ENCODE results near the gene CCDC120. TPM values are rescaled to one million over a fixed set of nuclear protein-coding genes. Genes with fewer than 3 reads are reported as not detected.

Gene CCDC120
- total RNA-seq, 2 donors from 2014 or later = 3.0 to 4.1 TPM

DNA sequence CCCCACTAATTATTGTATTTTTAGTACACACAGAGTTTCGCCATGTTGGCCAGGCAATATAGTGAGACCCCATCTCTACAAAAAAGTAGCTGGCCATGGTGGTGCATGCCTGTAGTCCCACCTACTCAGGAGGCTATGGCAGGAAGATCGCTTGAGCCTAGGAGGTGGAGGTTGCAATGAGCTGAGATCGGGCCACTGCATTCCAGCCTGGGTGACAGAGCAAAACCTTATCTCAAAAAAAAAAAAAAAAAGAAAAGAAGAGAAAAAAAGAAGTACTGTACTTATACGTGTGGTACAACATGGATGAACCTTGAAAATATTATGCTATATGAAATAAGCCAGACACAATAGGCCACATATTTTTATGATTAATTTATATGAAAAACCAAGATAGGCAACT lies 30.8 kb downstream of the CCDC120 start:
- DNase-seq (ENCODE audit: low spot score) = no peak
- intact Hi-C loops (cut with DNase I) = no loop called here

DNA sequence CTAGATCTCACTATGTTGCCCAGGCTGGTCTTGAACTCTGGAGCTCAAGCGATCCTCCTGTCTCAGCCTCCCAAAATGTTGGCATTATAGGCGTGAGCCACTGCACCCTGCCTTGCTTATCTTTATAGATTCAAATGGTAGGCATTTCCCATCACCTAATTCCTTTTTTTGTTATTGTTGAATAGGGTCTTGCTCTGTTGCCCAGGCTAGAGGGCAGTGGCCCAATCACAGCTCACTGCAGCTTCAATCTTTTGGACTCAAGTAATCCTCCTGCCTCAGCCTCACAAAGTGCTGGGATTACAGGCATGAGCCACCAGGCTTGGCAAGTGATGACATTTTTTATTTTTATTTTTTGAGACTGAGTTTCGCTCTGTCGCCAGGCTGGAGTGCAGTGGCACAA lies 37.6 kb downstream of the CCDC120 start:
- DNase-seq (ENCODE audit: low spot score) = no peak

DNA sequence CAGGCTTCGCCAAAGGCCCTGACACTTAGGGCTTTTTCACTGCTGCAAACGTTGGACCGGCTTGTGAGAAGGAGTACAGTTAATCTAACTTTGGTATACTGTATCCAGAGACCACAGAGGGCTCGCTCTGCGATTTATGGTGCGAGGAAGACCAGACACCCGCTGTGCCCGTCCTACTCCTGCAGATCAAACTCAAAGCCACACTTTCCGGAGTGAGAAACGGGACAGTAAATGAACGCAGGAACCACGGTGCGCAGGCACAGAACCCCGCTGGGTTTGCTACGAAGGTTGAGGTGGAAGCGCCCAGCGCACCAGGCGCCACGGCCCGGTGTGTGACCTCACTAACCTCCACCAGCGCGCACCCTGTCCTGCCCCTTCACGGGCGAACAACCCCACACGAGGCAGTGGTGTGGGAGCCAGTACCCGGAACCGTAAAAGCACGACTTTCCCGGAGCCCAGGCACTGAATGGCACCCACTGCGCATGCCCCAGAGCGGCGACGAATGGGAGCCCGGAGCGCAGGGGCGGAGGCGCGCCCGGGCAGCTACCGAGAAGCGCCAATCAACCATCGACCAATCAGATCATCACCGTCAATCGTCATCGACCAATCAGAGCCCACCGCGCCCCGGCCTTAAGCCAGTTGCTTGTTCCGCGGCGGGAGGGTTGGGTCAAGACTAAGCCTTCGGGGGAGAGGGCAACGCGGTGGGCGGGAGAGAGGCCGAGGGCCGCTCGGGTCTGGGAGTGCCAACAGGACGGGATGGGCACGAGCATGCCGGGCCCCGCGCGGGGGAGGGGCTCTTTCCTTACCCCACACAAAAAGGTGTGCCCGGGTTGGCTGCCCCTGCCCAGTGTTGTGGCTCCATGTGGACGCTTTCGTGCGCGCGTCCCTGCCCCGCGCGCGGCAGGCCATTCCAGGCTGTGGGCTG lies 42.2 kb downstream of the CCDC120 start:
- DNase-seq (ENCODE audit: low spot score) = peak; percentile 96
- intact Hi-C loops (cut with DNase I) = no loop called here

More for the DNA sequence above, 37.6 kb downstream of the CCDC120 start:
- intact Hi-C loops (cut with DNase I) = no loop called here

DNA sequence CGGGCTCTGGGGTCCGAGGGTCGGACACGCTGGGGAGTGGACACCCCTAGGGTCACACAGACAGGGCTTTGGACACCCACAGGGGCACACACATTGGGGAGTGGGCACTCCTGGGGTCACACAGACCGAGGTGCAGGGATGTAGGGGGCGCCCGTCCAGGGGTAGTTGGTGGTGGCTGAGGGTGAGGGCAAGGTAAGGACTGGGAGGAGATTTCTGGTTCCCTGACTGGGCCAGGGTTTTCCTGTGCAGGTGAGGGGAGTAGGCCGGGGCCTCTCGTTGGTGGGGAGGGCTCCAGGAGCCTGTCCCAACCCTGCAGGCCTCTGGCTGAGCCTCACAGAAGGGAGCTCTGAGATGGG lies 42.8 kb downstream of the CCDC120 start:
- intact Hi-C loops (cut with DNase I) = no loop called here
- DNase-seq (ENCODE audit: low spot score) = no peak

DNA sequence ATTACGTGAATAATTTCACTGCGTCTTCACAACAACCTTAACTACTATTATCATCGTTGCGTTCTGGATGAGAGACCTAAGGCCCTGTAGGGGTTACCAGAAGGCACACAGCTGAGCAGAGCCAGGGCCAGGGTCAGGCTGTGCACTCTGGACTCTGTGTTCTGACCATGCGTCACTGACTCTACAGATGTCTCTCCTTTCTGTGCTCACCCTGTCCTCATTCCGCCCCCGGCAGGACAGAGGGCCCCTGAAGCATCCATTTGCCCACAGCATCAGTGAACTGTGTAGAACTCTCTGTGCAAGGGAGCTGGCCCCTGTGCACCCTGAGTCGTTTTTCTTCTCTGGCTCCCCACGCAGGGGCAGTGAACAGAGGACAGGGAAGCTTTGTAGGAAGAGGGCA lies 43.4 kb downstream of the CCDC120 start:
- intact Hi-C loops (cut with DNase I) = no loop called here
- DNase-seq (ENCODE audit: low spot score) = no peak

DNA sequence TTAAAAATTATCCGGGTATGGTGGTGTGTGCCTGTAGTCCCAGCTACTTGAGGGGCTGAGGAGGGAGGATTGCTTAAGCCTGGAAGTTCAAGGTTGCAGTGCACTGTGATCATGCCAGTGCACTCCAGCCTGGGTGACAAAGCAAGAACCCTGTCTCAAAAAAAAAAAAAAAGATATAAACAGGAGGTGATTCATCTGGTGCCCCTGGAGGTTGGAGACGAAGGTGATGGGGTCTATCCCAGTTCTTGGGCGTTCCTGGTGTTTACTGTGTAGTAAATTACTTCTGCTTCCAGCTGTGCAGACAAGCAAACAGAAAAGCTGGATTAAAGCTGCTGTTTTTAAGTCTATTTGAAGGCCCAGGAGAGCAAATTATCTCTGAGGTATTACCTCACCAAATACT lies 44.8 kb downstream of the CCDC120 start:
- intact Hi-C loops (cut with DNase I) = no loop called here

DNA sequence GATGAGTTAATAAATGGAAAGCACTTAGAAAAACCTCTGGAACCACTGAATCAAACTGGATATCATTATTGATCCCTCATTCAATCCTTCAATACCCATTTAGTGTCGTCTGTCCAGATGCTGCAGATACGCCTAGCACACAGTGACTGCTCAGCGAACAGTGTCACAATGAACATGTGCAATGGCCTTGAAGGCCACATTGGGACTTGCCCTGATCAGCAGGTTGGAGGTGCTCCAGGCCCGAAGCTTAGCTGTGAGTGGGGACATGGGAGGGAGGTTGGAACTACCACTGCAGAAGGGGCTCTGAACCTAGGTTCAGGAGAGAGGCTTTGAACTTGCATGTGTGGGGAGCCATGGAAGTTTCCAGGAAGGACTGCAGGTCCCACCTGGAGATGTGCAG lies 47.5 kb downstream of the CCDC120 start:
- intact Hi-C loops (cut with DNase I) = no loop called here
- no peak for DNase-seq (ENCODE audit: low spot score)

More for the DNA sequence above, 44.8 kb downstream of the CCDC120 start:
- DNase-seq (ENCODE audit: low spot score) = no peak

DNA sequence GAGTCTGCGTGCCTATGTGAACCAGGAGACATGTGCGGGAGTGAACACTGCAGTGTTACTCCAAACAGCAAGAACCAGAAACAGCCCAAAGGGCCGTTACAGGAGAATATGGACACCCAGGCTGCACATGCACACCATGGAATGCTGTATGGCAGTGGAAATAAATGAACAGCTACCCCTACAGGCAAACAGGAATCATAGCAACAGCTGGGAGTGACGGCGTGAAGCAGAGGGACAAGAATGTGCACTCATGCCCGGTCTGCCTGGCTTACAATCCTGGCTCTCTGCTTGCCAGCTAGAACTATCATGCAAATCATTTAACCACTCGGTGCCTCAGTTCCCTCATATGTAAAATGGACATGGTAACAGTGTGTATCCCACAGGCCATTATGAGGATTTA lies 48.1 kb downstream of the CCDC120 start:
- intact Hi-C loops (cut with DNase I) = no loop called here
- no peak for DNase-seq (ENCODE audit: low spot score)

DNA sequence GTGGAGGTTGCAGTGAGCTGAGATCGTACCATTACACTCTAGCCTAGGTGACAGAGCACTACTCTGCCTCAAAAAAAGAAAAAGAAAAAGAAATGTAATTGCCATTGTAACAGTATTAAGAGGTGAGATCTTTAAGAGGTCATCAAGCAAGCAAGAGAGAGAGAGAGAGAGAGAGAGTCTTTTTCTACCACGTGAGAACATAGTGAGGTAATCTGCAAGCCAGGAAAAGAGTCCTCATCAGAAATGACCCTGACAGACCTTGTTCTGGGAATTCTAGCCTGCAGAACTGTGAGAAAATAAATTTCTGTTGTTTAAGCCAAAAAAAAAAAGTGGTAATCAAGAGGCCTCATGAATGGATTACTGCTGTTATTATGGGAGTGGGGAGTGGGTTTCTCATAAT lies 49.8 kb downstream of the CCDC120 start:
- intact Hi-C loops (cut with DNase I) = no loop called here
- DNase-seq (ENCODE audit: low spot score) = no peak

DNA sequence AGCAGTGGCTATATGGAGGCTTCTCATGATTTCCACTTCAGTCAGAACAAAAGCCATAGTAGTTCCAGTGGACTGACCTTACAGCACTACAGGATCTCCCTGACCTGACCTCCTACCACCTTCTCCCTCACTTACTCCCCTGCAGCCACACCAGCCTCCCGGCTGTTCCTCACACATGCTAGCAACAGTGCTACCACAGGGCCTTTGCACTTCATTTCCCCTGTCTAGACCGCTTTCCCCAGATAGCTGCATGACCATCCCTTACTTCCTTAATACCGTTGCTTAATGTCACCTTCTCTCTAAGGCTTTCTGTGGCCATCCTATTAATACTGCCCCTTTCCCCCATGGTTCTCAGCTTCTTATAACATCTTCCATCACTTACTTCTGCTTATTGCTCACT lies 51.6 kb downstream of the CCDC120 start:
- intact Hi-C loops (cut with DNase I) = no loop called here
- DNase-seq (ENCODE audit: low spot score) = no peak

DNA sequence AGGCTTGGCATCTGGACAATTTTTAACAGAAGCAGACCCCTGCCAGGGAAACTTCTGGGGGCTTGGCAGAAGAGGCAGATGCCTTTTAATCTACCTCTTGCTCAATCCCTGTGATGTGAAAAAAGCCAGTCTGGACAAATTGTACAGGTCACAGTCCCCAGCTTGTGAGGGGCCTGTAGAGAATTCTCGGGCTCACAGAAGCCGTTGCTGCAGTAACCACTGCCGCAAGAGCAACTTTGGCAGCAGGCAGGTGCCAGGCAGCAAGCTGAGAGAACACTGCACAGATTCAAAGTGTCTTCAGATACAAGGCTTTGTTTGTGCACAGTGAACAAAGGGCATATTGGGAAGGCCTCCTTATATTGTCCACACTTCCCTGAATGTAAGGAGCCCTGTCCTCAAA lies 53.0 kb downstream of the CCDC120 start:
- no peak for DNase-seq (ENCODE audit: low spot score)
- intact Hi-C loops (cut with DNase I) = no loop called here

DNA sequence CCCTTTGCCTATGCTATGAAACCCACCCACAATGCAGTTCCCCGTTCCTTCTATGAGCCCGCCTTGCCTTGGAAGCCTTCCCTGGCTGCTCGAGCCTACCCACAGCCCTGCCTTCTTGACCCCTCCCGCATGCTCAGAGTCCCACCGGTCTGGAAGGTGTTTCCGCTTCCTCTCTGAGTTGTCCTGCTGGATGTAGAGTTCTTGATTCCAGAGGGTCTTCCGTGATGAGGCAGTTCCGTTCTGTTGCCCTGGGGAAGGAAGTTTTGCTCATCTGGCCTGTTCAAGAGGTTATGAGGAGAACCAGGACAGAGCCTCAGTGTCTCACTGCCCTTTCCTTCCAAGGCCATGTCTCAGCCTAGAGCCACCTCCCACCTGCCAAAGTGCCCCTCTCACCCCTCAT lies 57.3 kb downstream of the CCDC120 start:
- DNase-seq (ENCODE audit: low spot score) = no peak
- intact Hi-C loops (cut with DNase I) = no loop called here

DNA sequence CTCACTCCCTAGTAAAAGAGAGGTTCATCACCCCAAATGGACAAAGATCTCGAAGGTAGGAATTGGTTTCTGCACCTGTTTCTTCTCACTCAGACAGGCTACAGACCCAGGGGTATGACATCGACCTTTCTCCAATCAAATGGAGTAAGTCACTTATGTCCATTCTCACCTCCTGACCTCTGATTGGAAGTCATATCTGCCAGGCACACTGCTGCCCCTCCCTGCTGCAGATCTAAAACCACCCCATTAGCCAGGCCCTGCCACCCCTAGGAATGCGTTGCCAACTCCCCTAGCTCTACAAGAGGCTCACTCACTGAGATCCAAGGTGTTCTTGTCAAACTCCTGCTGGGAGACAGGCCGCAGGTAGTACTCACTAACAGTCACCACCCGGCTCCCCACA lies 57.9 kb downstream of the CCDC120 start:
- DNase-seq (ENCODE audit: low spot score) = no peak
- intact Hi-C loops (cut with DNase I) = no loop called here

DNA sequence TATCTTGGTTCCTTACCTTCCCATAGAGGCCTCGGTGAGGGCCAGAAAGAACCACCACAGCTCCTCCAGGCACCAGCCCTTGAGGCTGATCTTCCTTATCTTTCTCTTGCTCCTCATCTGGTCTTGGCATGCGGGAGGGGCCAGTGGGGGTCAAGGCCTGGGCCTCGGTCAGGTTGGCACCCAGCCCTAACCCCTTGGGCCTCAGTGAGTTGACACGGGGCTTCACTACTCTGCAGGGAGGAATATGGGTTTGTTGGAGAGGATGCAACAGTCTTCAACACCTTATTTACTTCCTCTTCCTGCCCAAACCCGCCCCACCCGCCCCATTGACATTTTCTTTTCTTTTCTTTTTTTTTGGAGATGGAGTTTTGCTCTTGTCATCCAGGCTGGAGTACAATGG lies 58.8 kb downstream of the CCDC120 start:
- DNase-seq (ENCODE audit: low spot score) = no peak
- intact Hi-C loops (cut with DNase I) = no loop called here

Other genes starting within 250 kb of the CCDC120 start
- gene ERAS, start 232.5 kb upstream of the CCDC120 start, total RNA-seq = not detected
- gene PCSK1N, start 223.4 kb upstream of the CCDC120 start, total RNA-seq = 1 to 10 TPM in 1 of 2 donors, under 1 TPM in 1; 0.52 to 2.4 TPM
- gene TIMM17B, start 161.2 kb upstream of the CCDC120 start, total RNA-seq = 10 to 100 TPM; 25.2 to 29.0 TPM
- gene PQBP1, start 161.1 kb upstream of the CCDC120 start, total RNA-seq = 10 to 100 TPM; 43.2 to 48.9 TPM
- gene SLC35A2, start 147.4 kb upstream of the CCDC120 start, total RNA-seq = 10 to 100 TPM; 11.5 to 14.7 TPM
- 1 to 10 TPM; 3.0 to 4.2 TPM for gene PIM2, start 140.0 kb upstream of the CCDC120 start, total RNA-seq
- gene OTUD5, start 101.4 kb upstream of the CCDC120 start, total RNA-seq = 10 to 100 TPM; 36.0 to 36.9 TPM
- 1 to 10 TPM; 2.0 to 6.3 TPM for gene KCND1, start 87.2 kb upstream of the CCDC120 start, total RNA-seq
- gene GRIPAP1, start 56.7 kb upstream of the CCDC120 start, total RNA-seq = 10 to 100 TPM; 27.6 to 31.6 TPM
- 10 to 100 TPM; 46.4 to 52.6 TPM for gene TFE3, start 15.6 kb upstream of the CCDC120 start, total RNA-seq
- gene PRAF2, start 15.0 kb downstream of the CCDC120 start, total RNA-seq = 10 to 100 TPM; 36.4 to 42.6 TPM
- 10 to 100 TPM; 49.8 to 51.9 TPM for gene WDR45, start 20.9 kb downstream of the CCDC120 start, total RNA-seq
- gene GPKOW, start 64.7 kb downstream of the CCDC120 start, total RNA-seq = 10 to 100 TPM; 12.9 to 15.9 TPM
- 1 to 10 TPM; 1.3 to 2.8 TPM for gene MAGIX, start 103.8 kb downstream of the CCDC120 start, total RNA-seq
- gene PLP2, start 112.9 kb downstream of the CCDC120 start, total RNA-seq = 100 to 1,000 TPM; 187 to 238 TPM
- 1 to 10 TPM; 7.3 to 8.0 TPM for gene PRICKLE3, start 127.4 kb downstream of the CCDC120 start, total RNA-seq
- 1 to 10 TPM; 1.1 to 1.5 TPM for gene SYP, start 141.2 kb downstream of the CCDC120 start, total RNA-seq
- under 1 TPM; 0.09 to 0.10 TPM for gene CACNA1F, start 174.3 kb downstream of the CCDC120 start, total RNA-seq
- 10 to 100 TPM in 1 of 2 donors, 1 to 10 TPM in 1; 9.9 to 10.4 TPM for gene CCDC22, start 176.5 kb downstream of the CCDC120 start, total RNA-seq
- under 1 TPM in 1 of 2 donors, not detected in 1; 0.10 TPM for gene FOXP3, start 205.7 kb downstream of the CCDC120 start, total RNA-seq
- 1 to 10 TPM; 5.2 to 5.4 TPM for gene PPP1R3F, start 210.8 kb downstream of the CCDC120 start, total RNA-seq
- gene GAGE10, start 244.6 kb downstream of the CCDC120 start, total RNA-seq = not detected